ENCODE measurements around the gene GPN2. TPM values are rescaled to one million over a fixed set of nuclear protein-coding genes. Genes with fewer than 3 reads are reported as not detected.
"Not testable (repeated sequence)": the region's sequence is repeated elsewhere in the genome, so short reads cannot be mapped to it uniquely, and the experiment has no call there.

GPN2 gene
- total and polyA plus RNA-seq, 7 experiments from 2014 or later: 9.1 to 50.6 (median 31.8) TPM

DNA sequence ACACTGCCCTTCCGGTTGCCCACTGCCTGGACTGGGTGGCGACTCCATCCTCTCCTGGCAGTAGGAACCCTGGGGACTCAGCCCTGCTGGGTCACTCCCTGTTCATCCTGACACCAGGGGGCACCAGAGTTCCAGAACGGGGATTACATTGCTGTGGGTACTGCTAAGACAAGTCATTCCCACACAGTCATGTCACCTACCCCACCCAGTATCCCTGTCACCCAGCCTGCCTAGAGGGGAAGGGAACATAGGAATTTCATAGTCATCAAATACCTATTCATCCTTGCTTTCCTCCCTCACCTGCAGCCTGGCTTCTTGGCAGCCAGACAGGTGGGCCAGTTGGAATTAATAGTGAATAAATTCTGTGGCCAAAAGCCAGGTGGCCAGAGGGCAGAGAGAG, 36.9 kb downstream of the GPN2 start:
- POLR2A ChIA-PET: no interaction called here
- Mint-ChIP-seq H3K4me1 (peaks cover 0 to 16% (median 0%) of the 10 kb centered on the region in 7 donors), H3K4me3 (no peak overlapping the region), H3K27me3 (no peaks in the 10 kb centered on the region), H3K9me3 (no peaks in the 10 kb centered on the region), H3K36me3 (peaks cover 12 to 42% (median 23%) of the 10 kb centered on the region in 5 donors), H3K27ac (peak overlapping the region in 1 of 9 donors; percentile 20)
- peaks cover 17 to 99% (median 42%) of the 10 kb centered on the region in 3 experiments for H3K36me3 ChIP-seq (ENCODE audit: control insufficient read depth in 2 of 3, insufficient read depth in 3 of 3, low read length in 3 of 3)
- CTCF ChIA-PET: interaction anchor here (0.6 kb wide), 1 partner anchor 204 kb away, joined by 5 read pairs; no protein-coding TSS in a partner anchor
- H3K4me1 ChIP-seq (ENCODE audit: control insufficient read depth in 2 of 2, insufficient read depth in 2 of 2, low read length in 2 of 2): no peaks in the 10 kb centered on the region
- no peak overlapping the region for H3K27ac ChIP-seq (ENCODE audit: low read depth, low read length)
- DNase-seq: peak; percentile 64 to 85 (median 74)
- peak; percentile 89 for ATAC-seq
- no peaks in the 10 kb centered on the region for H3K9me3 ChIP-seq (ENCODE audit: control insufficient read depth in 2 of 3, low read length in 3 of 3)
- H3K27me3 ChIP-seq (ENCODE audit: control insufficient read depth in 2 of 2, insufficient read depth in 2 of 2, low read length in 2 of 2): no peaks in the 10 kb centered on the region
- H3K4me3 ChIP-seq (ENCODE audit: low read length): no peak overlapping the region
- intact Hi-C loops (cut with micrococcal nuclease): loop anchor here (1.0 kb wide), 2 partner anchors 12 to 25 kb away; no protein-coding TSS in a partner anchor

DNA sequence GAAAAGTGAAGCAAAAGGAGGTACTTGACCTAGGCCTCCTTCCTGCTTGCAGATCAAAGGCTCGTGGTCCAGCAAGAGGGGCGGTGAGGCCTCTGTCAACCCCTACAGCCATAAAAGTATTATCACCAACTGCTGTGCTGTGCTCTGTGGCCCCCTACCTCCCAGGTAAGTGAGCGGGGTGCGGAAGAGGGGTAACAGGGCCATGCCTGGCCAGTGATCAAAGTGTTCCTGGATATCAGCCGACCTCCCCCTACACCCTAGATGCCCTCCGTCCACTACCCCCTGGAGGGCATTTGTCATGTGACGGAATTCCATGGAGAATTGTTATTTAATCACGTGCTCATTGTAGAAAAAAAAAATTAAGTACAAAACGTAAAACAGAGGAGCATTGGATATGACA, 37.4 kb downstream of the GPN2 start:
- peaks cover 14 to 45% (median 23%) of the 10 kb centered on the region in 5 donors for H3K36me3 Mint-ChIP-seq
- H3K9me3 Mint-ChIP-seq: no peaks in the 10 kb centered on the region
- ATAC-seq: no peak
- H3K4me3 ChIP-seq (ENCODE audit: low read length): no peak overlapping the region
- intact Hi-C loops (cut with micrococcal nuclease): loop anchor here (1.0 kb wide), 2 partner anchors 13 to 26 kb away; no protein-coding TSS in a partner anchor
- DNase-seq: no peak
- no peaks in the 10 kb centered on the region for H3K27me3 Mint-ChIP-seq
- no peaks in the 10 kb centered on the region for H3K27me3 ChIP-seq (ENCODE audit: control insufficient read depth in 2 of 2, insufficient read depth in 2 of 2, low read length in 2 of 2)
- no peak overlapping the region for H3K27ac ChIP-seq (ENCODE audit: low read depth, low read length)
- peaks cover 0 to 16% (median 0%) of the 10 kb centered on the region in 7 donors for H3K4me1 Mint-ChIP-seq
- peaks cover 17 to 99% (median 42%) of the 10 kb centered on the region in 3 experiments for H3K36me3 ChIP-seq (ENCODE audit: control insufficient read depth in 2 of 3, insufficient read depth in 3 of 3, low read length in 3 of 3)
- H3K9me3 ChIP-seq (ENCODE audit: control insufficient read depth in 2 of 3, low read length in 3 of 3): no peaks in the 10 kb centered on the region
- ChIA-PET POLR2A (no interaction called here), CTCF (no interaction called here)
- H3K4me3 Mint-ChIP-seq: no peak overlapping the region
- no peaks in the 10 kb centered on the region for H3K4me1 ChIP-seq (ENCODE audit: control insufficient read depth in 2 of 2, insufficient read depth in 2 of 2, low read length in 2 of 2)
- H3K27ac Mint-ChIP-seq: no peak overlapping the region

DNA sequence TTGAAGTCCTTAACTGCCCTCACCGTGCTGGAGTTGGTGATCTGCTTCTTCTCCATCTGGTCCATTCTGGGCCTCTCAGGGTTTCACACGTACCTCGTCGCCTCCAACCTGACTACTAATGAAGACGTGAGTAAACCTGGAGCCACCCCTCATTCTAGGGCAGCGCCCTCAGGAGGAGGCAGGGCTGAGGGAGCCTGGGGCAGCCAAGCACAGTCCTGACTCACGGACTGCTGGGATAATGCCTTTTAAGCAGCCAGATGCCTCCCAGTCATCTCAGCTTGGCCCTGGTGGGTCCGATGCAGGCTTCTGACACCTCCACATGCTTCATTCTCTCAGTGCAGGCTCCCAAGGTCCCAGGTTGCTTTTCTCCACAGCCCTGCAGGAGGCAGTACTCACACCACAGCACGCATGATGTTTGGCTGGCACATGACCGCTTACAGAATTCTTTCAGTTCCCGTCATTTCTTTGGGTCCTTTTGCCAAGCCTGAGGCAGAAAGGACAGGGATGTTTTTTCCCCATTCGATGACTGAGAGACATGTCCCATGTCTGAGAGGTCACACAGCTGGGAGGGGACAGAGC, 38.9 kb downstream of the GPN2 start:
- H3K9me3 ChIP-seq (ENCODE audit: control insufficient read depth in 2 of 3, low read length in 3 of 3): no peaks in the 10 kb centered on the region
- no peak overlapping the region for H3K27ac ChIP-seq (ENCODE audit: low read depth, low read length)
- intact Hi-C loops (cut with micrococcal nuclease): no loop called here
- no peaks in the 10 kb centered on the region for H3K27me3 ChIP-seq (ENCODE audit: control insufficient read depth in 2 of 2, insufficient read depth in 2 of 2, low read length in 2 of 2)
- DNase-seq (no peak), ATAC-seq (no peak)
- no peak overlapping the region for H3K4me3 ChIP-seq (ENCODE audit: low read length)
- Mint-ChIP-seq H3K4me3 (no peak overlapping the region), H3K27ac (no peak overlapping the region), H3K9me3 (no peaks in the 10 kb centered on the region), H3K4me1 (peaks cover 0 to 16% (median 0%) of the 10 kb centered on the region in 7 donors), H3K36me3 (peaks cover 15 to 51% (median 23%) of the 10 kb centered on the region in 5 donors), H3K27me3 (no peaks in the 10 kb centered on the region)
- ChIA-PET POLR2A (no interaction called here), CTCF (interaction anchor here (0.7 to 1.1 kb wide), 2 partner anchors 11 to 12 kb away, joined by 3 to 4 read pairs; partner anchors contain the start of gene SFN)
- no peaks in the 10 kb centered on the region for H3K4me1 ChIP-seq (ENCODE audit: control insufficient read depth in 2 of 2, insufficient read depth in 2 of 2, low read length in 2 of 2)
- H3K36me3 ChIP-seq (ENCODE audit: control insufficient read depth in 2 of 3, insufficient read depth in 3 of 3, low read length in 3 of 3): peaks cover 17 to 95% (median 47%) of the 10 kb centered on the region in 3 experiments

DNA sequence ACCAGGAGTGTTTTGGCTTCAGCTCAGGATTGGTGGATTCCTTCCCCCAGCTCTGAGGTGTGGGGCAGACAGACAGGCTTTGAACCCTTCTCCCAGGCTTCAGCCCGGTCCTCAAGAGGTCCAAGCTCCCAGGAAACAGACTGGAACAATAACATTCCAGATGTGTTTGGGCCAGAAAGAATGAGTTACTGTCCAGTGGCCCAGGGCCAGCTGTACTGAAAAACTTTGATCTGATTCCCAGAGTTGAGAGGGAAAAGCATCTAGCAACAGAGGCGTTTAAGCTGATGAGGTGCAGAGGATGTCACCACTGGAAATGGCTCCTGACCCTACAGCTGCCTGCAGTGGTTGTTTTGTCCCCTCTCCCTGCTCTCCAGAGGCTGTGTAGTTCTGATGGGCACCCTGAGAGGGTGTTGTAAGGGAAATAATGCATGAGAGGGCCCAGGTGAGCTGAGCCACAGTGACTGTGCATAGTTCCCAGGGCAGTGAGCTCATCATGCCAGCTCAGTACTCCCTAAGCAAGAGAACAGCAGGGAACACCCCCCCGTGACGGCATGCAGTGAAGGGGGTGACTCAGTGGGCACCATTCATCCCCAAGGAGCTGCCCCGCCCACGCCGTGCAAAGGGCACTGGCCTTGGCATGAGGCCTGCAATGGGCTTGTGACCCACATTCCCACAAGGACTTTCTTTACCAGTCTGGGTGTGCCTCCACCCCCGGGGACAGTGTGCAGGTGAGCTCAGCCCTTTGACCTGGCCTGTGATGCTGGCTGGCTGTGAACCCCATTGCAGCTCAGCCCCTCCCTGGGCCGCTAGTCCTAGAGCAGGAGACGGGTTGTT, 40.9 kb downstream of the GPN2 start:
- ChIA-PET POLR2A (interaction anchor here (0.6 kb wide), 1 partner anchor 309 kb away, joined by 4 read pairs; no protein-coding TSS in a partner anchor), CTCF (interaction anchor here (0.6 to 1.3 kb wide), 8 partner anchors 12 to 247 kb away, joined by 3 to 6 read pairs (median 3); no protein-coding TSS in a partner anchor)
- H3K9me3 Mint-ChIP-seq: no peaks in the 10 kb centered on the region
- H3K4me1 ChIP-seq (ENCODE audit: control insufficient read depth in 2 of 2, insufficient read depth in 2 of 2, low read length in 2 of 2): no peaks in the 10 kb centered on the region
- no peaks in the 10 kb centered on the region for H3K27me3 ChIP-seq (ENCODE audit: control insufficient read depth in 2 of 2, insufficient read depth in 2 of 2, low read length in 2 of 2)
- intact Hi-C loops (cut with micrococcal nuclease): no loop called here
- H3K36me3 ChIP-seq (ENCODE audit: control insufficient read depth in 2 of 3, insufficient read depth in 3 of 3, low read length in 3 of 3): peaks cover 17 to 78% (median 41%) of the 10 kb centered on the region in 3 experiments
- no peak overlapping the region for H3K4me3 Mint-ChIP-seq
- ATAC-seq (no peak), DNase-seq (no peak)
- H3K27ac Mint-ChIP-seq: no peak overlapping the region
- H3K9me3 ChIP-seq (ENCODE audit: control insufficient read depth in 2 of 3, low read length in 3 of 3): no peaks in the 10 kb centered on the region
- H3K4me1 Mint-ChIP-seq: peaks cover 0 to 18% (median 0%) of the 10 kb centered on the region in 7 donors
- H3K27me3 Mint-ChIP-seq: no peaks in the 10 kb centered on the region
- no peak overlapping the region for H3K27ac ChIP-seq (ENCODE audit: low read depth, low read length)
- H3K4me3 ChIP-seq (ENCODE audit: low read length): no peak overlapping the region
- peaks cover 12 to 46% (median 23%) of the 10 kb centered on the region in 5 donors for H3K36me3 Mint-ChIP-seq

GRCh38 chr1:26848499-26848898, 41.6 kb downstream of the GPN2 start:
- POLR2A ChIA-PET: interaction anchor here (0.6 kb wide), 1 partner anchor 308 kb away, joined by 4 read pairs; no protein-coding TSS in a partner anchor
- peaks cover 12 to 46% (median 23%) of the 10 kb centered on the region in 5 donors for H3K36me3 Mint-ChIP-seq
- no peak for ATAC-seq

GRCh38 chr1:26847826-26848225, 42.3 kb downstream of the GPN2 start:
- peaks cover 0 to 14% (median 0%) of the 10 kb centered on the region in 7 donors for H3K4me1 Mint-ChIP-seq
- H3K36me3 ChIP-seq (ENCODE audit: control insufficient read depth in 2 of 3, insufficient read depth in 3 of 3, low read length in 3 of 3): peaks cover 18 to 69% (median 28%) of the 10 kb centered on the region in 3 experiments
- intact Hi-C loops (cut with micrococcal nuclease); H3K4me1 ChIP-seq (ENCODE audit: control insufficient read depth in 2 of 2, insufficient read depth in 2 of 2, low read length in 2 of 2); ATAC-seq; DNase-seq; H3K4me3 ChIP-seq (ENCODE audit: low read length); H3K27ac ChIP-seq (ENCODE audit: low read depth, low read length); H3K27me3 ChIP-seq (ENCODE audit: control insufficient read depth in 2 of 2, insufficient read depth in 2 of 2, low read length in 2 of 2); H3K9me3 Mint-ChIP-seq; H3K27me3 Mint-ChIP-seq; H3K4me3 Mint-ChIP-seq; H3K9me3 ChIP-seq (ENCODE audit: control insufficient read depth in 2 of 3, low read length in 3 of 3): not testable (repeated sequence)
- peaks cover 11 to 42% (median 19%) of the 10 kb centered on the region in 5 donors for H3K36me3 Mint-ChIP-seq
- POLR2A ChIA-PET: interaction anchor here (1.1 kb wide), 1 partner anchor 33 kb away, joined by 4 read pairs; no protein-coding TSS in a partner anchor
- CTCF ChIA-PET: interaction anchor here (0.5 kb wide), 1 partner anchor 683 kb away, joined by 3 read pairs; no protein-coding TSS in a partner anchor
- H3K27ac Mint-ChIP-seq: peak overlapping the region in 3 of 9 donors; percentile 29 to 64 (median 42)

More at GRCh38 chr1:26848499-26848898, 41.6 kb downstream of the GPN2 start:
- Mint-ChIP-seq H3K9me3 (no peaks in the 10 kb centered on the region), H3K27me3 (no peaks in the 10 kb centered on the region), H3K27ac (no peak overlapping the region), H3K4me1 (peaks cover 0 to 18% (median 0%) of the 10 kb centered on the region in 7 donors), H3K4me3 (no peak overlapping the region)
- Histone ChIP-seq H3K27ac (ENCODE audit: low read depth, low read length) (no peak overlapping the region), H3K4me1 (ENCODE audit: control insufficient read depth in 2 of 2, insufficient read depth in 2 of 2, low read length in 2 of 2) (no peaks in the 10 kb centered on the region), H3K4me3 (ENCODE audit: low read length) (no peak overlapping the region), H3K27me3 (ENCODE audit: control insufficient read depth in 2 of 2, insufficient read depth in 2 of 2, low read length in 2 of 2) (no peaks in the 10 kb centered on the region), H3K9me3 (ENCODE audit: control insufficient read depth in 2 of 3, low read length in 3 of 3) (no peaks in the 10 kb centered on the region), H3K36me3 (ENCODE audit: control insufficient read depth in 2 of 3, insufficient read depth in 3 of 3, low read length in 3 of 3) (peaks cover 17 to 71% (median 34%) of the 10 kb centered on the region in 3 experiments)
- DNase-seq: no peak
- intact Hi-C loops (cut with micrococcal nuclease): no loop called here
- CTCF ChIA-PET: interaction anchor here (0.7 to 0.9 kb wide), 3 partner anchors 11 to 39 kb away, joined by 3 to 4 read pairs (median 3); no protein-coding TSS in a partner anchor

All from naive thymus-derived CD4-positive, alpha-beta T cell (primary cell).